K562 (cell line): Measurements from ENCODE around the gene IRGQ.

Experiments
- RAD21 ChIP-seq, 2 experiments: fragments of 250-450 bp in 1 of 2; fragments of 450-650 bp in 1 of 2; sonication (Bioruptor Pico) in 1 of 2; formaldehyde crosslinking in 1 of 2; IDR thresholded peaks in 1 of 2; conservative IDR thresholded peaks in 1 of 2; 2 replicates each; pipeline versions ENCODE4 v1.4.0 to v1.8.0; 2020 to 2022; ENCODE audit warnings: mild to moderate bottlenecking in 2 of 2, moderate library complexity in 1 of 2
- SRF ChIP-seq, 2 experiments: fragments of 250-450, 450-650 bp in 1 of 2; sonication (Bioruptor Pico) in 1 of 2; sonication (generic) in 1 of 2; formaldehyde crosslinking; IDR thresholded peaks; 2 replicates each; pipeline versions ENCODE4 v1.5.0 to v1.5.1; 2020 to 2022; ENCODE audit warnings: mild to moderate bottlenecking in 1 of 2, missing genetic modification reagents in 1 of 2
- TF ChIP-seq, protein P1 (sequence below), 2 experiments: fragments of 450-650 bp; IDR thresholded peaks; 2 replicates each; pipeline ENCODE4 v1.6.1; 2016

DNA sequence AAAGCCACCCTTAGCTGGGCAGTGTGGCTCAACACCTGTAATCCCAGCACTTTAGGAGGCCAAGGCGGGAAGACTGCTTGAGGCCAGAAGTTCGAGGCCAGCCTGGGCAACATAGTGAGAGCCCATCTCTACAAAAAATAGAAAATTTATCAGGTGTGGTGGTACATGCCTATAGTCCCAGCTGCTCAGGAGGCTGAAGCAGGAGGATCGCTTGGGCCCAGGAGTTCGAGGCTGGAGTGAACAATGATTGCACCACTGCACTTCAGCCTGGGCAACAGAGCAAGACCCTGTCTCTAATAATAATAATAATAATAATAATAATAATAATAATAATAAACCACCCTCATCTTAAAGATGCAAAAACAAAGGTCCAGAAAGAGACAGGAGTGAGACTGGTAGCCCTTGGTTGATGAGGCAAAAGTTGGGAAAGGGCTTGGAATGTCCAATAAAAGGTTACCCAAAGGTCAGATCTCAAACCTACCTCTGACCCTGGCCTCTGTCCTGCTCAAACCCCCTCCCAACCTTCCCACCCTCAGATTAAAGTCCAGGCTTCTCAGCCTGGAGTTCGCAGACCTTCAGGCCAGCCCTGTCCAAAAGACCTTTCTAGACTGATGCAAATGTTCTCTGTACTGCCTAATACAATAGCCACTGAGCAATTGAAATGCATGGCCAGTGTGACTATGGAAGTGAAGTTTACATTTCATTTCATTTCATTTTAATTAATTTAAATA, 53.8 kb downstream of the IRGQ start:
- TF ChIP-seq SRF (CRISPR knock-in tag; IDR thresholded peaks at IDR 0.05): no peak
- TF ChIP-seq RAD21 (CRISPR knock-in tag; conservative IDR thresholded peaks at IDR 0.05 in 1 of 2, IDR thresholded peaks at IDR 0.05 in 1 of 2): no peak
- TF ChIP-seq, protein P1, sequence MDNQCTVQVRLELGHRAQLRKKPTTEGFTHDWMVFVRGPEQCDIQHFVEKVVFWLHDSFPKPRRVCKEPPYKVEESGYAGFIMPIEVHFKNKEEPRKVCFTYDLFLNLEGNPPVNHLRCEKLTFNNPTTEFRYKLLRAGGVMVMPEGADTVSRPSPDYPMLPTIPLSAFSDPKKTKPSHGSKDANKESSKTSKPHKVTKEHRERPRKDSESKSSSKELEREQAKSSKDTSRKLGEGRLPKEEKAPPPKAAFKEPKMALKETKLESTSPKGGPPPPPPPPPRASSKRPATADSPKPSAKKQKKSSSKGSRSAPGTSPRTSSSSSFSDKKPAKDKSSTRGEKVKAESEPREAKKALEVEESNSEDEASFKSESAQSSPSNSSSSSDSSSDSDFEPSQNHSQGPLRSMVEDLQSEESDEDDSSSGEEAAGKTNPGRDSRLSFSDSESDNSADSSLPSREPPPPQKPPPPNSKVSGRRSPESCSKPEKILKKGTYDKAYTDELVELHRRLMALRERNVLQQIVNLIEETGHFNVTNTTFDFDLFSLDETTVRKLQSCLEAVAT (IDR thresholded peaks at IDR 0.05): no peak
